H9 (cell line): ENCODE results near the gene CHRNA5. TPM values are rescaled to one million over a fixed set of nuclear protein-coding genes. Genes with fewer than 3 reads are reported as not detected.

Experiments used
- DNase-seq: peaks from one replicate; pipeline ENCODE4 v3.0.0-alpha.2; 2017
- H2AFZ ChIP-seq: one replicate; pipeline ENCODE4 v1.6.1; 2013; ENCODE audit warnings: mild to moderate bottlenecking, low read length, control low read depth, moderate library complexity
- H2AK5ac ChIP-seq: 2 replicates; pipeline ENCODE4 v1.6.1; 2013; ENCODE audit warnings: low read length, control low read depth, mixed read lengths; ENCODE audit not compliant: insufficient read length
- H2BK120ac ChIP-seq: one replicate; pipeline ENCODE4 v1.6.1; 2013; ENCODE audit warnings: low read depth, mild to moderate bottlenecking, low read length, control low read depth, inconsistent platforms; ENCODE audit not compliant: poor library complexity, severe bottlenecking
- H2BK12ac ChIP-seq: 2 replicates; pipeline ENCODE4 v1.6.1; 2013; ENCODE audit warnings: low read length, control low read depth, mixed read lengths, low read depth; ENCODE audit not compliant: insufficient read length
- H2BK15ac ChIP-seq: 2 replicates; pipeline ENCODE4 v1.6.1; 2013; ENCODE audit warnings: low read depth, low read length, control low read depth
- H2BK20ac ChIP-seq: one replicate; pipeline ENCODE4 v1.6.1; 2013; ENCODE audit warnings: low read depth, mild to moderate bottlenecking, low read length, control low read depth, inconsistent platforms; ENCODE audit not compliant: poor library complexity, severe bottlenecking
- H2BK5ac ChIP-seq: 2 replicates; pipeline ENCODE4 v1.6.1; 2013; ENCODE audit warnings: low read length, control low read depth, mixed read lengths; ENCODE audit not compliant: insufficient read length
- H3K14ac ChIP-seq: 2 replicates; pipeline ENCODE4 v1.6.1; 2013; ENCODE audit warnings: low read length, control low read depth; ENCODE audit not compliant: insufficient read depth
- H3K18ac ChIP-seq: 2 replicates; pipeline ENCODE4 v1.6.1; 2013; ENCODE audit warnings: low read depth, mild to moderate bottlenecking, mixed read lengths, low read length, control low read depth; ENCODE audit not compliant: insufficient read length
- H3K23ac ChIP-seq: 2 replicates; pipeline ENCODE4 v1.6.1; 2013; ENCODE audit warnings: low read length, control low read depth, mixed read lengths, low read depth; ENCODE audit not compliant: insufficient read length
- H3K23me2 ChIP-seq: 2 replicates; pipeline ENCODE4 v1.6.1; 2013; ENCODE audit warnings: low read depth, mild to moderate bottlenecking, mixed read lengths, low read length, control low read depth; ENCODE audit not compliant: insufficient read length, poor library complexity, severe bottlenecking
- H3K27ac ChIP-seq: 2 replicates; pipeline ENCODE4 v1.5.1; 2013; ENCODE audit warnings: low read length, control low read depth, mixed read lengths, low read depth; ENCODE audit not compliant: insufficient read length
- H3K27me3 ChIP-seq: 2 replicates; pipeline ENCODE4 v1.6.1; 2013; ENCODE audit warnings: low read length, control low read depth, inconsistent platforms; ENCODE audit not compliant: insufficient read depth
- H3K4ac ChIP-seq: 2 replicates; pipeline ENCODE4 v1.6.1; 2013; ENCODE audit warnings: low read depth, mild to moderate bottlenecking, control low read depth, inconsistent platforms, low read length, moderate library complexity
- H3K4me1 ChIP-seq: 2 replicates; pipeline ENCODE4 v1.6.1; 2013; ENCODE audit warnings: low read length, control low read depth, inconsistent platforms; ENCODE audit not compliant: insufficient read depth
- H3K4me2 ChIP-seq: 2 replicates; pipeline ENCODE4 v1.6.1; 2013; ENCODE audit warnings: low read length, control low read depth, mixed read lengths; ENCODE audit not compliant: insufficient read length, insufficient read depth
- H3K56ac ChIP-seq: 2 replicates; pipeline ENCODE4 v1.6.1; 2013; ENCODE audit warnings: low read depth, mild to moderate bottlenecking, mixed read lengths, low read length, control low read depth; ENCODE audit not compliant: insufficient read length
- H3K79me1 ChIP-seq: 2 replicates; pipeline ENCODE4 v1.6.1; 2013; ENCODE audit warnings: low read depth, mild to moderate bottlenecking, moderate library complexity, low read length, control low read depth, inconsistent platforms; ENCODE audit not compliant: insufficient read depth, poor library complexity, severe bottlenecking
- H3K79me2 ChIP-seq: 2 replicates; pipeline ENCODE4 v1.6.1; 2013; ENCODE audit warnings: low read length, control low read depth, inconsistent platforms; ENCODE audit not compliant: insufficient read depth
- H3K9ac ChIP-seq: 2 replicates; pipeline ENCODE4 v1.6.1; 2013; ENCODE audit warnings: low read length, control low read depth, mixed read lengths; ENCODE audit not compliant: insufficient read length; ENCODE audit errors: extremely low read depth
- H3K9me3 ChIP-seq: one replicate; pipeline ENCODE4 v1.6.1; 2013; ENCODE audit warnings: low read depth, low read length, inconsistent platforms; ENCODE audit not compliant: control insufficient read depth
- H3T11ph ChIP-seq: one replicate; pipeline ENCODE4 v1.6.1; 2013; ENCODE audit warnings: mild to moderate bottlenecking, low read length, control low read depth, inconsistent platforms
- H4K20me1 ChIP-seq: one replicate; pipeline ENCODE4 v1.6.1; 2013; ENCODE audit not compliant: control insufficient read depth, insufficient read length, insufficient read depth
- H4K5ac ChIP-seq: 2 replicates; pipeline ENCODE4 v1.6.1; 2013; ENCODE audit warnings: low read depth, mild to moderate bottlenecking, mixed read lengths, low read length, control low read depth; ENCODE audit not compliant: insufficient read length
- H4K8ac ChIP-seq: replicated peaks from 2 replicates; pipeline ENCODE4 v1.6.1; 2013; ENCODE audit warnings: low read length, control low read depth, mixed read lengths, low read depth; ENCODE audit not compliant: insufficient read length
- H4K91ac ChIP-seq: 2 replicates; pipeline ENCODE4 v1.6.1; 2013; ENCODE audit warnings: low read depth, mild to moderate bottlenecking, moderate library complexity, mixed read lengths, low read length, control low read depth; ENCODE audit not compliant: insufficient read length
- H3K27ac Mint-ChIP-seq, 3 experiments: 2 replicates in 2 of 3; 3 replicates in 1 of 3; pipeline ENCODE4 v1.8.0; 2020 to 2021; ENCODE audit warnings: mixed read lengths in 3 of 3, mild to moderate bottlenecking in 1 of 3, moderate library complexity in 1 of 3
- H3K27me3 Mint-ChIP-seq: 2 replicates; pipeline ENCODE4 v1.8.0; 2021; ENCODE audit warnings: low read depth, mild to moderate bottlenecking, moderate library complexity, mixed read lengths
- H3K36me3 Mint-ChIP-seq, 3 experiments: 2 replicates in 2 of 3; 3 replicates in 1 of 3; pipeline ENCODE4 v1.8.0; 2020 to 2021; ENCODE audit warnings: low read depth in 3 of 3, mixed read lengths in 3 of 3; ENCODE audit not compliant: insufficient read depth in 1 of 3
- H3K4me1 Mint-ChIP-seq, 2 experiments: 2 replicates each; pipeline ENCODE4 v1.8.0; 2020; ENCODE audit warnings: mixed read lengths in 2 of 2
- H3K4me3 Mint-ChIP-seq, 2 experiments: 2 replicates in 1 of 2; 3 replicates in 1 of 2; pipeline ENCODE4 v1.8.0; 2020 to 2021; ENCODE audit warnings: mild to moderate bottlenecking in 2 of 2, mixed read lengths in 2 of 2, moderate library complexity in 1 of 2
- H3K9me3 Mint-ChIP-seq, 2 experiments: 2 replicates in 1 of 2; 3 replicates in 1 of 2; pipeline ENCODE4 v1.8.0; 2020; ENCODE audit warnings: mild to moderate bottlenecking in 2 of 2, mixed read lengths in 2 of 2, moderate library complexity in 1 of 2
- CTCF ChIP-seq: fragments of 200-600 bp; sonication (generic); conservative IDR thresholded peaks from 3 replicates; pipeline ENCODE4 v1.8.0; 2021; ENCODE audit warnings: antibody characterized with exemption, mild to moderate bottlenecking
- WGBS: extraction: QIAGEN DNeasy Blood & Tissue Kit; methylation state at CpG from one replicate; pipeline ENCODE4 v1.1.7; 2013; ENCODE audit warnings: missing lambda C conversion rate, low lambda C conversion rate, mixed read lengths; ENCODE audit not compliant: insufficient read length; ENCODE audit errors: extremely low coverage; 5-methylcytosine and 5-hydroxymethylcytosine counted together
- total RNA-seq: library from RNA; stranded (reverse); gene quantifications from 2 replicates; pipeline ENCODE4 v1.2.1, GENCODE V29; 2021

CHRNA5 gene
- total RNA-seq, 1 experiment from 2014 or later, result 16.5 TPM

GRCh38 chr15:78570710-78571109, 5.4 kb downstream of the CHRNA5 start:
- no peak overlapping the region for H3T11ph ChIP-seq

More at GRCh38 chr15:78570710-78571109, 5.4 kb downstream of the CHRNA5 start:
- no peak overlapping the region for H4K91ac ChIP-seq
- peak; percentile 29; the same call in 1 of the 3 replicates for TF ChIP-seq CTCF
- H3K9me3 Mint-ChIP-seq, result no peaks in the 10 kb centered on the region
- no CpG with 5 or more reads among the region's 2 CpGs for WGBS
- H4K8ac ChIP-seq, result no peak overlapping the region
- H3K23ac ChIP-seq, result no peak overlapping the region
- H2BK12ac ChIP-seq, result no peak overlapping the region
- H3K4me2 ChIP-seq, result no peak overlapping the region
- H3K79me1 ChIP-seq, result no peaks in the 10 kb centered on the region
- H3K27ac ChIP-seq, result no peak overlapping the region
- H3K4me1 Mint-ChIP-seq, result peaks cover 12 to 17% of the 10 kb centered on the region in 2 experiments
- H3K36me3 Mint-ChIP-seq, result peaks cover 0 to 3% (median 1%) of the 10 kb centered on the region in 3 experiments; a peak in 3 of 7 replicates
- no peak overlapping the region for H2AK5ac ChIP-seq
- H3K79me2 ChIP-seq, result peaks cover 3% of the 10 kb centered on the region; the same call in 1 of the 2 replicates
- H2BK20ac ChIP-seq, result no peak overlapping the region
- no peak overlapping the region for H2BK120ac ChIP-seq
- no peaks in the 10 kb centered on the region for H3K9me3 ChIP-seq
- no peak overlapping the region for H2BK5ac ChIP-seq
- no peak overlapping the region for H2AFZ ChIP-seq
- no peak overlapping the region for H3K4me3 Mint-ChIP-seq
- no peaks in the 10 kb centered on the region for H3K27me3 ChIP-seq
- H3K18ac ChIP-seq, result no peak overlapping the region
- no peak overlapping the region for H3K4ac ChIP-seq
- no peak for DNase-seq
- no peak overlapping the region for H4K5ac ChIP-seq
- no peak overlapping the region for H2BK15ac ChIP-seq
- H3K27me3 Mint-ChIP-seq, result no peaks in the 10 kb centered on the region
- no peak overlapping the region for H3K14ac ChIP-seq
- H3K9ac ChIP-seq, result no peak overlapping the region
- H3K27ac Mint-ChIP-seq, result no peak overlapping the region
- no peaks in the 10 kb centered on the region for H3K4me1 ChIP-seq
- H4K20me1 ChIP-seq, result no peaks in the 10 kb centered on the region
- H3K23me2 ChIP-seq, result peaks cover 6% of the 10 kb centered on the region
- no peak overlapping the region for H3K56ac ChIP-seq
